NB4 (cell line): ENCODE measurements around the gene PLEKHD1.

ENCODE experiments used
- CTCF ChIP-seq: IDR thresholded peaks from one replicate; pipeline ENCODE4 v1.5.1; 2012; ENCODE audit warnings: low read depth, low read length
- POLR2A ChIP-seq: IDR thresholded peaks from 2 replicates; pipeline ENCODE4 v1.6.1; 2011; ENCODE audit warnings: mild to moderate bottlenecking; ENCODE audit not compliant: insufficient read length; ENCODE audit errors: extremely low read depth

DNA sequence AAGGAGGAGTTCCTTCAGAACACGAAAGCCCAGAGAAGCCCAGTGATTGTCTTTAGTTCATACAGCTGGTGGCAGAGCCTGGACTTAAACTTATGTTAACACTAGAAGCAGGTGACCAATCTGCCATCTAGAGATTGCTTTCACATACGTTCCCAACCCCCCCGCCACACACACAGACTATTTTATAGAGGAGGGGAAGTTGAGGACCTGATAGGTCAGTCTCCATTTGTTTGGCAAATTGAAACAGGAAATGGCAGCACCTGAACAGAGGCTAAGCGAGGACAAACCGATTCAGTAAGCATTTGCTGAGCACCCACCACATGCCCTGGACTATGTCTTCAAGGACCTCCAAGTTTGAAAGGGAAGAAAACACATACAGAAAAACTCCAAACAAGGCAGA lies 4.8 kb upstream of the PLEKHD1 start:
- no peak for TF ChIP-seq CTCF
- TF ChIP-seq POLR2A: no peak
